ENCODE measurements around the gene SLC27A2. TPM values are rescaled to one million over a fixed set of nuclear protein-coding genes. Genes with fewer than 3 reads are reported as not detected.

The SLC27A2 gene
- total RNA-seq, 2 donors from 2014 or later = 35.6 to 55.7 TPM

DNA sequence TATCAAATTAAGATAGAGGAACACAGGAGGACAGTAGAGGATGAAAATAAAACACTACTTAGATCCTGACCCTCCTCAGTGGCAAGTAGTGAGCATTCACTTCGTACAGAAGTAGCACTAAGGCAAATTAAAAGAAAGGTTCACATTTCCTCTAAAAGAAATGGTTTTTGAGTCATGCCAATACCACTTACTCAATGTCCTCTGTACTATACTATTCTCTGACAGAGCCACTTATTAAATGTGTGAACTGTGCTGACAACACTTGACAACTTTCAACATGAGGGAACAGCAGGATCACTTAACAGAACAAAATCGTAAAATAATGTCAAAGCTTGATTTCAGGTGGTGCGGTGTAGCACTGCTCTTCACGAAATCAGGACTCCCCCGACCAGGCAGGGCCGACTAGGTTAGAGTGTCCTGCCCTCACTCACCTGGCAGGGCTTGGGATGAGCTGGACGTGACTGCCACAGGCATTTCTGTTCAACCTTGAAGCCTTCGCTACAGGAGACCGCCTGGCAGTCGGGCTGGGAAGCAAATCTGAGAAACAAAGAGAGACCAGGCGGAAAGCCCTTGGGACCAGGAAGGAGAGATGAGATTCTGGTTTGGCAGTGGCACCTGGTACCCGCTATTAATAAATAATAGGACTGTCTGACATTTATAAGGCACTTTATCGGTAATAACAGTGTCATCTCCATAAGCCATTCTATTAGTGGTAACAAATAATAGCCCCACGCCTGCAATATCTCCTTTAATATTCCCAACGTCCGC, 611 bp upstream of the SLC27A2 start:
- Histone ChIP-seq H3K9me3 (no peaks in the 10 kb centered on the region), H3K4me3 (peak overlapping the region; percentile 82), H3K4me1 (no peaks in the 10 kb centered on the region), H3K27me3 (peaks cover 3% of the 10 kb centered on the region), H3K9ac (ENCODE audit: low read depth in 2 of 2, low read length in 2 of 2) (peak overlapping the region in 1 of 2 donors; percentile 84), H3K27ac (no peak overlapping the region), H3K36me3 (no peaks in the 10 kb centered on the region)
- DNase-seq = no peak
- intact Hi-C loops (cut with DNase I) = loop anchor here (10.0 kb wide), 1 partner anchor 133 kb away; no protein-coding TSS in a partner anchor
- TF ChIP-seq, protein P1, sequence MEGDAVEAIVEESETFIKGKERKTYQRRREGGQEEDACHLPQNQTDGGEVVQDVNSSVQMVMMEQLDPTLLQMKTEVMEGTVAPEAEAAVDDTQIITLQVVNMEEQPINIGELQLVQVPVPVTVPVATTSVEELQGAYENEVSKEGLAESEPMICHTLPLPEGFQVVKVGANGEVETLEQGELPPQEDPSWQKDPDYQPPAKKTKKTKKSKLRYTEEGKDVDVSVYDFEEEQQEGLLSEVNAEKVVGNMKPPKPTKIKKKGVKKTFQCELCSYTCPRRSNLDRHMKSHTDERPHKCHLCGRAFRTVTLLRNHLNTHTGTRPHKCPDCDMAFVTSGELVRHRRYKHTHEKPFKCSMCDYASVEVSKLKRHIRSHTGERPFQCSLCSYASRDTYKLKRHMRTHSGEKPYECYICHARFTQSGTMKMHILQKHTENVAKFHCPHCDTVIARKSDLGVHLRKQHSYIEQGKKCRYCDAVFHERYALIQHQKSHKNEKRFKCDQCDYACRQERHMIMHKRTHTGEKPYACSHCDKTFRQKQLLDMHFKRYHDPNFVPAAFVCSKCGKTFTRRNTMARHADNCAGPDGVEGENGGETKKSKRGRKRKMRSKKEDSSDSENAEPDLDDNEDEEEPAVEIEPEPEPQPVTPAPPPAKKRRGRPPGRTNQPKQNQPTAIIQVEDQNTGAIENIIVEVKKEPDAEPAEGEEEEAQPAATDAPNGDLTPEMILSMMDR (IDR thresholded peaks at IDR 0.05) = no peak

DNA sequence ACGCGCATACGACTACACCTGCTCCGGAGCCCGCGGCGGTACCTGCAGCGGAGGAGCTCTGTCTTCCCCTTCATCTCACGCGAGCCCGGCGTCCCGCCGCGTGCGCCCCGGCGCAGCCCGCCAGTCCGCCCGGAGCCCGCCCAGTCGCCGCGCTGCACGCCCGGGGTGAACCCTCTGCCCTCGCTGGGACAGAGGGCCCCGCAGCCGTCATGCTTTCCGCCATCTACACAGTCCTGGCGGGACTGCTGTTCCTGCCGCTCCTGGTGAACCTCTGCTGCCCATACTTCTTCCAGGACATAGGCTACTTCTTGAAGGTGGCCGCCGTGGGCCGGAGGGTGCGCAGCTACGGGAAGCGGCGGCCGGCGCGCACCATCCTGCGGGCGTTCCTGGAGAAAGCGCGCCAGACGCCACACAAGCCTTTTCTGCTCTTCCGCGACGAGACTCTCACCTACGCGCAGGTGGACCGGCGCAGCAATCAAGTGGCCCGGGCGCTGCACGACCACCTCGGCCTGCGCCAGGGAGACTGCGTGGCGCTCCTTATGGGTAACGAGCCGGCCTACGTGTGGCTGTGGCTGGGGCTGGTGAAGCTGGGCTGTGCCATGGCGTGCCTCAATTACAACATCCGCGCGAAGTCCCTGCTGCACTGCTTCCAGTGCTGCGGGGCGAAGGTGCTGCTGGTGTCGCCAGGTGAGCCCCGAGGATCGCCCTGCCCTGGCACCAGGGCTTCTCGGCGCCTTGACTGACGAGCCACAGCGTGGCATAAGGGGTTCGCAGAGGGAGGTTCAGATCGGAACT, 420 bp downstream of the SLC27A2 start:
- H3K27ac ChIP-seq = peak overlapping the region; percentile 60
- no peaks in the 10 kb centered on the region for H3K4me1 ChIP-seq
- TF ChIP-seq, protein P1 (IDR thresholded peaks at IDR 0.05) = no peak
- peaks cover 3% of the 10 kb centered on the region for H3K27me3 ChIP-seq
- H3K9ac ChIP-seq (ENCODE audit: low read depth in 2 of 2, low read length in 2 of 2) = peak overlapping the region; percentile 13 to 84
- H3K4me3 ChIP-seq = peak overlapping the region; percentile 82
- no peaks in the 10 kb centered on the region for H3K9me3 ChIP-seq
- no peaks in the 10 kb centered on the region for H3K36me3 ChIP-seq
- intact Hi-C loops (cut with DNase I) = loop anchor here (10.0 kb wide), 1 partner anchor 132 kb away; no protein-coding TSS in a partner anchor
- peak; percentile 25 for DNase-seq

DNA sequence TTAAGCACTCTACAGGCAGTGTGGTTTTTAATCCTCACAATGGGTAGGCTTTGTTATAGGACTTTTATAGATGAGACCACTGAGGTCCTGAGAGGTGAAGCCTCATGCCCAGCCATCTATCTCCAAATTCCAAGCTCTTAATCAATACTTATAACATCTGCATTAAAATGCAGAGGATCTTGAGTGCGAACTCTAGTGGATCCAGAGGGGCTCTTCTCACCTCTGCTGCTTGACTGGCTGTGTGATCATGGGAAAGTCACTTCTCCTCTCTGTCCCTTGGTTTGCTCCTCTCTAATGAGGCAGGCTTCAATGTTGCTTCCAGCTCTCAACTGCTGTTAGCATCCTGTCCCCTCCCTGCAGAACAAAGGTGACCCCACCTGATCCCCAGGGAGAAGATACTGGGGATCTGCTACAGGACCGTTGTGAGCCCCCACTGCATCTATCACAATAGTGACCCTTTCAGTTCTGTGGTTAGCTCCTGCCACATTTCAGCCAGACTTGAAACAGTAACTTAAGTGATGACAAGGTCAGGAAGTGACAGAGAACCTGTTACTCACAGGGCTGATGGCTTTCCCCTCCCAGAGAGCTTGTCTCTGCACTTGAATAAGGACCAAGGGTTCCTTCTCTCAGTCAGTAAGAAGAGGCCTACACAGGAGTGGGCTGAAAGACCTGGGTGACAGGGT, 1.3 kb downstream of the SLC27A2 start:
- no peaks in the 10 kb centered on the region for H3K36me3 ChIP-seq
- H3K4me1 ChIP-seq = no peaks in the 10 kb centered on the region
- H3K9me3 ChIP-seq = no peaks in the 10 kb centered on the region
- TF ChIP-seq, protein P1 (IDR thresholded peaks at IDR 0.05) = no peak
- DNase-seq = peak; percentile 22
- H3K9ac ChIP-seq (ENCODE audit: low read depth in 2 of 2, low read length in 2 of 2) = peak overlapping the region; percentile 13 to 84
- peaks cover 3% of the 10 kb centered on the region for H3K27me3 ChIP-seq
- H3K4me3 ChIP-seq = peak overlapping the region; percentile 82
- intact Hi-C loops (cut with DNase I) = loop anchor here (10.0 kb wide), 1 partner anchor 132 kb away; no protein-coding TSS in a partner anchor
- H3K27ac ChIP-seq = peak overlapping the region; percentile 60

DNA sequence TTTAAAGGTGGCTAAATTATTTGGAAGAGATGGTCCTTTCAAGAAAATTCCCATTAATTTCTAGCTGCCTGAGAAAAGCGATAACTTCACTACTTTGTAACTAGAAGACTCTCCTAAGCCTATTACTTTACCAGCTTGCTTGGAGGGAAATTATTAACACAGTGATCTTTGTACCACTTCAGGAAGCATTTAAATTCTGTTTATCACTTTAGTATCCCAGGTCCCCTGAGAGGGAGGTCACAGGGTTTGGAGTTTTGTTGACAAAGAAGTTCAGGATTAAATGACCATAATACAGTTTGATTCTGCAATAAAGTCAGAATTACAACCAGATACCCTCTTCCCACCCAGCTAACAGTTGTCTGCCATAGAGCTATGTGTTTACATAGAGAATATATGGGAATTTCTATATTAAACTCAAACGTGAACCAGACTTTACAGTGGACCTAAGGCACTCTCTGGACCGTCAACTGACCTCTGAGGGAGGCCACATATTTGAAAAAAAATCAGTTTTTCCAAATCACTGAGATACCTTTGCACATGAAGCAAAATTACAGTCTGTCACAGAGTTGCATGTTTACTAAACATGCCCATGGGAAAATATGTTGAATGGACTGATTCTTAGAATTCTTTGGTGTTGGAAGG, 3.0 kb downstream of the SLC27A2 start:
- no peak overlapping the region for H3K9ac ChIP-seq (ENCODE audit: low read depth in 2 of 2, low read length in 2 of 2)
- H3K36me3 ChIP-seq = no peaks in the 10 kb centered on the region
- TF ChIP-seq, protein P1 (IDR thresholded peaks at IDR 0.05) = no peak
- peaks cover 3% of the 10 kb centered on the region for H3K27me3 ChIP-seq
- H3K4me1 ChIP-seq = peaks cover 6% of the 10 kb centered on the region
- H3K27ac ChIP-seq = no peak overlapping the region
- DNase-seq = no peak
- H3K9me3 ChIP-seq = no peaks in the 10 kb centered on the region
- no peak overlapping the region for H3K4me3 ChIP-seq
- intact Hi-C loops (cut with DNase I) = loop anchor here (10.0 kb wide), 1 partner anchor 130 kb away; no protein-coding TSS in a partner anchor
